ENCODE measurements around the gene AGTPBP1.

Gene AGTPBP1

DNA sequence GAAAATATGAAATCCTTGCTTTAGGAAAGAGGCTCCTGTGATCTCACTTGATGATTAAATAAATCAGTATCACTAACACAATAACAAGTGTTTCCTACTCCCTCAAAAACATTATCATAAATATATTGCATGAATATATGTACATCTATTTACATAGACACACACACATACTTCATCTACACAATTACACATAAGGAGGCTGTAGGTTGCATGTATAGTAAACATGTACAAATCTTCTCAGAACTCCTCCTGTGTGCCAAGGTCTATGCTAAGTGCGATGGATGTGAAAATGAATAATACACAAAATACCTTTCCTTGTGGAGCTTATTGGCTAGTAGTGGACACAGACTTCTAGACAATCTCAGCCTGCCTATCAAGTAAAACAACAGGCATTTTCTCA, 239.9 kb downstream of the AGTPBP1 start:
- no peak for DNase-seq

DNA sequence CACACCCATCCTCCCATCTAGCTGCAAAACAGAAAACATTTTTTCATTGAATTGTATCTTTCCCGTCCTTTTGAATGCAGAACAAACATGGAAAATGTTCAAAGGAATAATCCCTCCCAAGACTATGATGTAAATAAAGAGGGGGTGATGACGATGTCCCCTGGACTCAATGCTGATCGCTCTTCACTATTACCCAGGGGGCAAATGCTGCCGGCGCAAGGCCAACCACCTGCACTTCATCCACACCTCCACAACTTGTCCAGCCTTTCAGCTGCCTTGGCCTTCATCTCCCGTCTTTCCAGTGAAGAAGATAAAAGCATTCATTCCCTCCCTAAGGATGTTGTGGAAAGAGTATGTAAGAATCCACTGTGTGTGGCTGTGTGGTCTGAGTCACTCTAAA, 240.3 kb downstream of the AGTPBP1 start:
- DNase-seq, result no peak

Data from right kidney (tissue), 1 donor.